Type B pancreatic cell (in vitro differentiated cells): Measurements from ENCODE around the gene ZNRF1. TPM values are rescaled to one million over a fixed set of nuclear protein-coding genes. Genes with fewer than 3 reads are reported as not detected.
"Not testable (repeated sequence)": the region's sequence is repeated elsewhere in the genome, so short reads cannot be mapped to it uniquely, and the experiment has no call there.

Experiments
- DNase-seq: peaks from one replicate; pipeline ENCODE4 v3.0.0; 2021; ENCODE audit warnings: mixed read lengths; ENCODE audit not compliant: unreplicated experiment; ENCODE audit errors: extremely low spot score
- H3K27ac Mint-ChIP-seq: 2 replicates; pipeline ENCODE4 v1.8.0; 2021; ENCODE audit warnings: mild to moderate bottlenecking, mixed read lengths
- H3K27me3 Mint-ChIP-seq: 2 replicates; pipeline ENCODE4 v1.8.0; 2021; ENCODE audit warnings: mixed read lengths
- H3K36me3 Mint-ChIP-seq: 2 replicates; pipeline ENCODE4 v1.8.0; 2021; ENCODE audit warnings: mixed read lengths
- H3K4me1 Mint-ChIP-seq: one replicate; pipeline ENCODE4 v1.8.0; 2021; ENCODE audit warnings: mixed read lengths; ENCODE audit not compliant: unreplicated experiment
- H3K4me3 Mint-ChIP-seq: 2 replicates; pipeline ENCODE4 v1.8.0; 2021; ENCODE audit warnings: mild to moderate bottlenecking, mixed read lengths
- H3K9me3 Mint-ChIP-seq: 2 replicates; pipeline ENCODE4 v1.8.0; 2021; ENCODE audit warnings: mixed read lengths
- total RNA-seq: library from RNA; stranded (reverse); gene quantifications from 2 replicates; pipeline ENCODE4 v1.2.1, GENCODE V29; 2021; ENCODE audit warnings: low replicate concordance
- TF ChIP-seq, protein P1 (sequence below): fragments of 200-600 bp; sonication (generic); conservative IDR thresholded peaks from 2 replicates; pipeline ENCODE4 v1.5.0; 2021; ENCODE audit warnings: antibody characterized with exemption, mild to moderate bottlenecking

ZNRF1 gene
- total RNA-seq, 1 donor from 2014 or later: 49.2 TPM

DNA sequence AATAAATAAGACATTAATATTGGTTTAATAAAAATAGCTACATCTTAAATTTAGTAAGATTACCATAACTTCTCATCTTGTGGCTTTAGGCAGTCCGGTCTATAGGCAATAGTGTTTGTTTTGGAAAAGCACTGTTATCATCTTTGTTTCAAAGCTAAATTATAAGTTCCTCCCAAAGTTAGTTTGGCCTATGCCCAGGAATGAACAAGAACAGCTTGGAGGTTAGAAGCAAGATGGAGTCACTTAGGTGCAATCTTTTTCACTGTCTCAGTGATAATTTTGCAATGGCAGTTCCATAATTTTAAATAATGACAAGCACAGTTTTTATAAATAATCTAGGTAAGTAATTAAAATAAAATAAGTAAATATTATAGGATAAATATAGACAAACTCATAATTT is 123.8 kb downstream of the ZNRF1 start:
- TF ChIP-seq, protein P1, sequence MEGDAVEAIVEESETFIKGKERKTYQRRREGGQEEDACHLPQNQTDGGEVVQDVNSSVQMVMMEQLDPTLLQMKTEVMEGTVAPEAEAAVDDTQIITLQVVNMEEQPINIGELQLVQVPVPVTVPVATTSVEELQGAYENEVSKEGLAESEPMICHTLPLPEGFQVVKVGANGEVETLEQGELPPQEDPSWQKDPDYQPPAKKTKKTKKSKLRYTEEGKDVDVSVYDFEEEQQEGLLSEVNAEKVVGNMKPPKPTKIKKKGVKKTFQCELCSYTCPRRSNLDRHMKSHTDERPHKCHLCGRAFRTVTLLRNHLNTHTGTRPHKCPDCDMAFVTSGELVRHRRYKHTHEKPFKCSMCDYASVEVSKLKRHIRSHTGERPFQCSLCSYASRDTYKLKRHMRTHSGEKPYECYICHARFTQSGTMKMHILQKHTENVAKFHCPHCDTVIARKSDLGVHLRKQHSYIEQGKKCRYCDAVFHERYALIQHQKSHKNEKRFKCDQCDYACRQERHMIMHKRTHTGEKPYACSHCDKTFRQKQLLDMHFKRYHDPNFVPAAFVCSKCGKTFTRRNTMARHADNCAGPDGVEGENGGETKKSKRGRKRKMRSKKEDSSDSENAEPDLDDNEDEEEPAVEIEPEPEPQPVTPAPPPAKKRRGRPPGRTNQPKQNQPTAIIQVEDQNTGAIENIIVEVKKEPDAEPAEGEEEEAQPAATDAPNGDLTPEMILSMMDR: no peak
- H3K4me3 Mint-ChIP-seq: no peak overlapping the region
- H3K9me3 Mint-ChIP-seq: peaks cover 5% of the 10 kb centered on the region
- no peak overlapping the region for H3K27ac Mint-ChIP-seq
- no peaks in the 10 kb centered on the region for H3K36me3 Mint-ChIP-seq
- no peaks in the 10 kb centered on the region for H3K27me3 Mint-ChIP-seq
- no peak for DNase-seq
- H3K4me1 Mint-ChIP-seq: no peaks in the 10 kb centered on the region

DNA sequence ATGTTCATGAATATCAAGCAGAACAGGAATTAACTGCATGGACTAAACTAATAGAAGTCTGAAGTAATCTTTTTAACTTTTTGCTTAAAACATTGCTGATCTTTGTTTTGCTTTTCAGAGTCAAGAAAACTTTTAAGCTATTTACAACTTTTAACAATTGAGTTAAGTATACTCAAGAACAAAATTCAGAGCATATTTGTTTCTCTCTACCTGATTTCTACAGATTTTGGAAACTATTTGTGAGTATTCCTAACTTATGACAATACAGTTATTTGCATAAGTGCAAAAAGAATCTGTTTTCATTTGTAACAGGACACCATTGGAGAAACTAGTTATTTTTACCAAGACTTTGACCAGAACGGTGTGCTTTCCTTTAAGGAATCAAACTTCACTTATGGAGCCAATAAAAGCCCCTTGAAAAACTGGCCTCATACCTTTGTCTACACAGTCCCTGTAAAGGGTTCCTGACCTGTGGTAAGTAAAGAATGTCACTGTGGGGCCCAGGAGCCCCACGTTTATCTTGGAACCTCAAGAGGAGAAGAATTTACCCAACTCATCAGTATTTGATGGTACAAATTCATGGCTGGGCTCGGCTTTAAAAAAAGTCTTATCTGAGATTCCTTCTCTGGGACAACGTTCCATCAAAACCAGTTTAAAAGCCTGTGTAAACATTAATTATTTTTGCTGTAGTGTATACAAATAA is 129.0 kb downstream of the ZNRF1 start:
- H3K27ac Mint-ChIP-seq: no peak overlapping the region
- no peaks in the 10 kb centered on the region for H3K36me3 Mint-ChIP-seq

DNA sequence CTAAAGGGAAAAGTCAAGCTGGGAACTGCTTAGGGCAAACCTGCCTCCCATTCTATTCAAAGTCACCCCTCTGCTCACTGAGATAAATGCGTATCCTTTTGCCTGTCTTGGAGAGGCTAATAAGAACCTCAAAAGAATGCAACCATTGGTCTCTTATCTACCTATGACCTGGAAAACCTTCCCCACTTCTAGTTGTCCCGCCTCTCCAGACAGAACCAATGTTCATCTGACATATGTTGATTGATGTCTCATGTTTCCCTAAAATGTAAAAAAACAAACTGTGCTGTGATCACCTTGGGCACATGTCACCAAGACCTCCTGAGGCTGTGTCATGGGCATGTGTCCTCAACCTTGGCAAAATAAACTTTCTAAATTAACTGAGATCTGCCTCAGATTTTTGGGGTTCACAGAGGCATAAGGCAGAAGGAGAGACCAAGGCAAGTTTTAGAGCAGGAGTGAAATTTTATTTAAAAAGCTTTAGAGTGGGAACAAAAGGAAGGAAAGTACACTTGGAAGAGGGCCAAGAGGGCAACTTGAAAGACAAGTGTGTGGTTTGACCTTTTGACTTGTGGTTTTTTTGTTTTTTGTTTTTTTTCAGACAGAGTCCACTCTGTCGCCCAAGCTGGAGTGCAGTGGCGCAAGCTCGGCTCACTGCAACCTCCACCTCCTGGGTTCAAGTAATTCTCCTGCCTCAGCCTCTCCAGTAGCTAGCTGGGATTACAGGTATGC is 130.8 kb downstream of the ZNRF1 start:
- H3K27me3 Mint-ChIP-seq, H3K27ac Mint-ChIP-seq: not testable (repeated sequence)

More for the DNA sequence above, 129.0 kb downstream of the ZNRF1 start:
- TF ChIP-seq, protein P1: no peak
- Mint-ChIP-seq H3K27me3 (no peaks in the 10 kb centered on the region), H3K4me3 (no peak overlapping the region), H3K4me1 (peaks cover 13% of the 10 kb centered on the region), H3K9me3 (no peaks in the 10 kb centered on the region)
- no peak for DNase-seq

DNA sequence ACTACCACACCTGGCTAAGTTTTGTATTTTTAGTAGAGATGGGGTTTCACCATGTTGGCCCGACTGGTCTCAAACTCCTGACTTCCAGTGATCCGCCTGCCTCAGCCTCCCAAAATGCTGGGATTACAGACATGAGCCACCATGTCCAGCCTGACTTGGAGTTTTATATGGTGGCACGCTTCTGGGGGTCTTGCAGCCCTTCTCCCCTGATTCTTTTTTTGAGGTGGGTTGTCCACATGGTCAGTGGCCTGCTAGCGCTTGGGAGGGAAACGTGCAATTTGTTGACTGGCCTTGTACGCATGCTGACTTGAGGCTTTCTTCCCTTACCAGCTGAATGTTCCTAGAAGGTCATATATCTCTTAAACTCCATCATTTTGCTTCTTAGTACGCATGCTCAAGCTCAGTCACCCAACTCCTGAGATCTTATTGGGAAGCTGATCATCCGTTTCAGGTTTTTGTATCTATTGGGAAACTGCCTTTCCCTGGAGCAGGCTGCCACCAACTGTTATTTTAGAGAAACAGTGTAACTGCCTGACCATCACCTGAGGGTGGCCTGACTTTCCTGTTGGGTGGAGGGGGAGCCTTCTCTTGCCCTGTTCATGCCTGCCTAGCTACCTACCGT is 131.4 kb downstream of the ZNRF1 start:
- Mint-ChIP-seq H3K27ac (no peak overlapping the region), H3K4me1 (peaks cover 13% of the 10 kb centered on the region), H3K9me3 (no peaks in the 10 kb centered on the region), H3K4me3 (no peak overlapping the region), H3K36me3 (no peaks in the 10 kb centered on the region), H3K27me3 (no peaks in the 10 kb centered on the region)
- no peak for DNase-seq
- TF ChIP-seq, protein P1: no peak

More for the DNA sequence above, 130.8 kb downstream of the ZNRF1 start:
- DNase-seq, H3K36me3 Mint-ChIP-seq, H3K9me3 Mint-ChIP-seq, H3K4me3 Mint-ChIP-seq: not testable (repeated sequence)
- peaks cover 13% of the 10 kb centered on the region for H3K4me1 Mint-ChIP-seq

DNA sequence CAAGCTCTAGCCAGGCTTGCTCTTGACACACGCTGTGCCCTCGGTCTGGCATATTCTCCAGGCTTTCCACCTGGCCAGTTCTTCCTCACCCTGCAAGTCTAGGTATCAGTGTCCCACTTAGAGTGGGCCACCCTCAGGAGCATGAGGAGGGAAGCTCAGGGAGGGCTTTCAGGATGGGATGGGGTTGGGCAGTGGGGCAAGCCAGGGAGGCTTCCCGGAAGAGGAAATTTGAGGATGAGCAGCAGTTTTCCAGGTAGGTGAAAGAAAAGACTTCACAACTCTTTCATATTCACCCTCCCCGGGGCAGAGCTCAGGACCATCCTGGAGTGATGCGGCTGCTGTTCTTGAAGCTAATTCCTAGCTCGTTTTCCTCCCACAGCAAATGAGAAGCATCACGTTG is 132.3 kb downstream of the ZNRF1 start:
- TF ChIP-seq, protein P1: no peak
- H3K4me1 Mint-ChIP-seq: peaks cover 13% of the 10 kb centered on the region
- no peak for DNase-seq
- no peaks in the 10 kb centered on the region for H3K27me3 Mint-ChIP-seq
- no peaks in the 10 kb centered on the region for H3K9me3 Mint-ChIP-seq
- H3K4me3 Mint-ChIP-seq: no peak overlapping the region
- no peak overlapping the region for H3K27ac Mint-ChIP-seq
- H3K36me3 Mint-ChIP-seq: no peaks in the 10 kb centered on the region

DNA sequence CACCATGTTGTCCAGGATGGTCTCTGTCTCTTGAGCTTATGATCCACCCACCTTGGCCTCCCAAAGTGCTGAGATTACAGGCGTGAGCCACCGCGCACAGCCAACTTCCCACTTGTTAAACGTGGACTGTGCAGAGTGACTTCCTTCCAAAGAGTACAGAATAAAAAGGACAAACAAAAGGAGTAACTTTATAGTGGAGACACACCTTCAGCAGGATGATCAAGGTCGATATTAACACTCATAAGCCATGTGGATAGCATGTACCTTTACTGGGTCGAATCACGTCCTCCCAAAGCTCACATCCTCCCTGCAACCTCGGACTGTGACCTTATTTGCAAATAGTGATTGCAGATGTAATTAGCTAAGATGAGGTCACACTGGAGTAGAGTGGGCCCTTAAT is 139.4 kb downstream of the ZNRF1 start:
- Mint-ChIP-seq H3K27me3 (no peaks in the 10 kb centered on the region), H3K4me3 (no peak overlapping the region), H3K27ac (no peak overlapping the region), H3K4me1 (peaks cover 6% of the 10 kb centered on the region), H3K36me3 (peaks cover 3% of the 10 kb centered on the region), H3K9me3 (no peaks in the 10 kb centered on the region)
- TF ChIP-seq, protein P1: no peak
- DNase-seq: no peak
